ENCODE measurements around the gene CYP19A1.

- TF ChIP-seq EZH2 (IDR thresholded peaks at IDR 0.05; ENCODE audit: borderline replicate concordance, insufficient read depth, low read depth, low read length, poor library complexity, severe bottlenecking) = no peak
- TF ChIP-seq, protein P1, sequence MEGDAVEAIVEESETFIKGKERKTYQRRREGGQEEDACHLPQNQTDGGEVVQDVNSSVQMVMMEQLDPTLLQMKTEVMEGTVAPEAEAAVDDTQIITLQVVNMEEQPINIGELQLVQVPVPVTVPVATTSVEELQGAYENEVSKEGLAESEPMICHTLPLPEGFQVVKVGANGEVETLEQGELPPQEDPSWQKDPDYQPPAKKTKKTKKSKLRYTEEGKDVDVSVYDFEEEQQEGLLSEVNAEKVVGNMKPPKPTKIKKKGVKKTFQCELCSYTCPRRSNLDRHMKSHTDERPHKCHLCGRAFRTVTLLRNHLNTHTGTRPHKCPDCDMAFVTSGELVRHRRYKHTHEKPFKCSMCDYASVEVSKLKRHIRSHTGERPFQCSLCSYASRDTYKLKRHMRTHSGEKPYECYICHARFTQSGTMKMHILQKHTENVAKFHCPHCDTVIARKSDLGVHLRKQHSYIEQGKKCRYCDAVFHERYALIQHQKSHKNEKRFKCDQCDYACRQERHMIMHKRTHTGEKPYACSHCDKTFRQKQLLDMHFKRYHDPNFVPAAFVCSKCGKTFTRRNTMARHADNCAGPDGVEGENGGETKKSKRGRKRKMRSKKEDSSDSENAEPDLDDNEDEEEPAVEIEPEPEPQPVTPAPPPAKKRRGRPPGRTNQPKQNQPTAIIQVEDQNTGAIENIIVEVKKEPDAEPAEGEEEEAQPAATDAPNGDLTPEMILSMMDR (IDR thresholded peaks at IDR 0.05) = no peak
Observed at GRCh38 chr15:51302480-51302879, 35.9 kb downstream of the CYP19A1 start.
